GM19324 (cell line): ENCODE results near the gene JMJD8.

Experiments
- ATAC-seq: cut with Tn5 transposase; IDR thresholded peaks from one replicate; pipeline ENCODE4 v1.9.1; 2021; ENCODE audit warnings: mild to moderate bottlenecking, moderate library complexity; ENCODE audit not compliant: unreplicated experiment, low FRiP score

JMJD8 gene

DNA sequence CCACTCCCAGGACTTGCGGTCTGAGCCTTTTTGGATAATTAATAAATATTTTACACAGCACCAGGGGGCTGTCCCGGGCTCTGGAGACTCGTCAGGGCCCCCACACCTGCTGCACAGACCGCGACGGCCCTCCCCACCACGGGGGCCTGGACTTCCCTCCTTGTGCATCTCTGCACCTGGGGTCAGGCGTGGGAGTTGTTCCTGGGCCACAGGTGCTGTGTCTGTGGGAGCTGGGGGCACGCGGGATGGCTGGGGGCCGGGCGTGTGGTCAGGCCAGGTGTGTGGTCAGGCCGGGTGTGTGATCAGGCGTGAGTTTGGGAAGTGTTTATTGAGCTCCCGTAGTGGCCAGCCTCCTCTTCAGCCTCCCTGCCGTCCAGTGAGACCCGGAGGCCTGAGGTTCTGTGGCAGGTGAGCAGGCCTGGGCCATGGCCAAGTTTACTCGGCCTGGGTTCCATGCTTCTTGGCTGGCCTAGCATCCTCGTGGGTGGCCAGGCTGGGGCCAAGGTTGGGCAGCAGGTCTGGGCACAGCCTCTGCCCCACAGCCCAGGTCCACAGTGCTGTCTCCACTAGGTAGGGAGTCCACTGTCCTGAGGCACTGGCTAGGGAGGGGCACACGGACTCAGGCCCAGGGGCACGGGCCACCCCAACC is 5.8 kb downstream of the JMJD8 start:
- ATAC-seq, result no peak

- no peak for ATAC-seq
Observed at GRCh38 chr16:677316-678190, 6.6 kb downstream of the JMJD8 start.

DNA sequence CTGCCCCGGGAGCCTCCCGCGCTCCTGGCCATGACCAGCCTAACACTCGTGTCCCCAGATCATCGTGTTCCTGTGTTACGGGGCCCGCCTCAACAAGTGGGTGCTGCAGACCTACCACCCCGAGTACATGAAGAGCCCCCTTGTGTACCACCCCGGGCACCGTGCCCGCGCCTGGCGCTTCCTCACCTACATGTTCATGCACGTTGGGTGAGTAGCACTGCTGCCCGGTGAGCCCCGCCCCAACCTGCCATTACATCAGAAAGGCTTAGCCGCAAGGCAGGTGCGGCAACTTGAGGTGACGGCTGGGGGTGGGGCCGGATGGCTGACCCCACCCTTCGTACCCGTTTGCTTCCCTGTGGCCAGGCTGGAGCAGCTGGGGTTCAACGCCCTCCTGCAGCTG is 7.2 kb downstream of the JMJD8 start:
- no peak for ATAC-seq

DNA sequence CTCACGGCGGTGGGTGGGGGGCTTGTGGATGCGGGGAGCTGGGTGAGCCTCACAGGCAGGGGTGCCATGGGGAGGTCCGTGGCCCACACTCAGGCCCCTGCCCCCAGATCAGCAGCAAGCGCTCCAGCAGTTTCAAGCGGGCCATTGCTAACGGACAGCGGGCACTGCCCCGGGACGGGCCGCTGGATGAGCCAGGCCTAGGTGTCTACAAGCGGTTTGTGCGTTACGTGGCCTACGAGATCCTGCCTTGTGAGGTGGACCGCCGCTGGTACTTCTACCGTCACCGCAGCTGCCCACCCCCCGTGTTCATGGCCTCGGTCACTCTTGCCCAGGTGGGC is 7.6 kb downstream of the JMJD8 start:
- no peak for ATAC-seq

DNA sequence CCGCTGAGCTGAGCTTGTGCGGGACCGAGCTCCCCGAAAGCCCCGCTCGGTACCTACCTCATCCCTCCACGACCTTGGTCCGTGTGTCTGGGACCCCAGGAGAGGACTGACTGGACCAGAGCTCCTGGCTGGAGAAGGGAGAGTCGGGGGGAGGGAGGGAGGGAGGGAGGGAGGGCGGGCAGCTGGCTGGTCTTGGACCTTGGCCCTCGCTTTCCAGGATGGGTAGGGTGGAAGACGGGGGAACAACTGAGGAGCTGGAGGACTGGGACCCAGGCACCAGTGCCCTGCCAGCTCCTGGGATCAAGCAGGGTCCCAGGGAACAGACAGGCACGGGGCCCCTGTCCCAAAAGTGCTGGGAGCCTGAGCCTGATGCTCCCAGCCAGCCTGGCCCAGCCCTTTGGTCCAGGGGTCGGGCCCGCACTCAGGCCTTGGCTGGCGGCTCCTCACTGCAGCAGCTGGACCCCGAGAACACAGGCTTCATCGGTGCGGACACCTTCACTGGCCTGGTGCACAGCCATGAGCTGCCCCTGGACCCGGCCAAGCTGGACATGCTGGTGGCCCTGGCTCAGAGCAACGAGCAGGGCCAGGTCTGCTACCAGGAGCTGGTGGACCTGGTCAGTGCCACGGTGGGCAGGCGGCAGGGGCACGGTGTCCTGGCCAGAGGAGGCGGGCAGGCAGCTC is 8.1 kb downstream of the JMJD8 start:
- ATAC-seq, result no peak

GRCh38 chr16:674968-675883 is 8.9 kb downstream of the JMJD8 start, which contains the start of gene RHBDL1:
Gene RHBDL1 (plus strand): TSS chr16:675671. CDS start chr16:675791, 120 bp downstream.
- ATAC-seq, result no peak

- no peak for ATAC-seq
Observed at GRCh38 chr16:674214-674881, 9.8 kb downstream of the JMJD8 start.

DNA sequence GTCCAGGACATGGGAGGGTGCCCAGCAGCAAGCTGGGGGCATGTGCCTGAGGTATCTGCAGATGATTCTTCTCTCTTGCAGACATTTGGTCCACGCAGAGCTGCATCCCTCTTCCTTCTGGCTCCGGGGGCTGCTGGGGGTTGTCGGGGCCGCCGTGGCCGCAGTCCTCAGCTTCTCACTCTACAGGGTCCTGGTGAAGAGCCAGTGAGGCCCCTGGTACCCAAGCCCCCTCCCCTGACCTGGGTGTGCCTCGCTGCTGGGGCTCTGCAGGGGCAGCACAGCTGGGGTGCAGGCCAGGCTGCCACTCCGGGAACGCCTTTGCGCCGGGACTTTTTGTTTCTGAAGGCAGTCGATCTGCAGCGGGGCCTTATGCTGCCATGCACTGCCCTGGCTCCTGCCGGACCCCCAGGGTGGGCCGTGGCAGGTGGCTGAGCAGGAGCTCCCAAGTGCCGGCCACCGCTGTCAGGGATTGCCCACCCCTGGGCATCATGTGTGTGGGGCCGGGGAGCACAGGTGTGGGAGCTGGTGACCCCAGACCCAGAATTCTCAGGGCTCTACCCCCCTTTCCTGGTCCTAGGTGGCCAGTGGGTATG is 10.6 kb downstream of the JMJD8 start:
- ATAC-seq, result no peak

DNA sequence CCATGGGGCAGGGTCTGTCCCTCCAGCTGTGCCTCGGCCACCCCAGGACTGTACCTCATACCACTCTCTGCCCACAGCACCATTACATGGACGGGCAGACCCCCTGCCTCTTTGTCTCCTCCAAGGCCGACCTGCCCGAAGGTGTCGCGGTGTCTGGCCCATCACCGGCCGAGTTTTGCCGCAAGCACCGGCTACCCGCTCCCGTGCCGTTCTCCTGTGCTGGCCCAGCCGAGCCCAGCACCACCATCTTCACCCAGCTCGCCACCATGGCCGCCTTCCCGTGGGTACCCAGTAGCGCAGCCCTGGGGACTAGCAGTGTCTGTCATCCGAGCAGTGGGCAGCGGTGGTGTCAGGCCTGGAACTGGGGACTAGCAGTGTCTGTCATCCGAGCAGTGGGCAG is 11.3 kb downstream of the JMJD8 start:
- no peak for ATAC-seq

GRCh38 chr16:672371-672770 is 11.8 kb downstream of the JMJD8 start:
- ATAC-seq, result no peak

DNA sequence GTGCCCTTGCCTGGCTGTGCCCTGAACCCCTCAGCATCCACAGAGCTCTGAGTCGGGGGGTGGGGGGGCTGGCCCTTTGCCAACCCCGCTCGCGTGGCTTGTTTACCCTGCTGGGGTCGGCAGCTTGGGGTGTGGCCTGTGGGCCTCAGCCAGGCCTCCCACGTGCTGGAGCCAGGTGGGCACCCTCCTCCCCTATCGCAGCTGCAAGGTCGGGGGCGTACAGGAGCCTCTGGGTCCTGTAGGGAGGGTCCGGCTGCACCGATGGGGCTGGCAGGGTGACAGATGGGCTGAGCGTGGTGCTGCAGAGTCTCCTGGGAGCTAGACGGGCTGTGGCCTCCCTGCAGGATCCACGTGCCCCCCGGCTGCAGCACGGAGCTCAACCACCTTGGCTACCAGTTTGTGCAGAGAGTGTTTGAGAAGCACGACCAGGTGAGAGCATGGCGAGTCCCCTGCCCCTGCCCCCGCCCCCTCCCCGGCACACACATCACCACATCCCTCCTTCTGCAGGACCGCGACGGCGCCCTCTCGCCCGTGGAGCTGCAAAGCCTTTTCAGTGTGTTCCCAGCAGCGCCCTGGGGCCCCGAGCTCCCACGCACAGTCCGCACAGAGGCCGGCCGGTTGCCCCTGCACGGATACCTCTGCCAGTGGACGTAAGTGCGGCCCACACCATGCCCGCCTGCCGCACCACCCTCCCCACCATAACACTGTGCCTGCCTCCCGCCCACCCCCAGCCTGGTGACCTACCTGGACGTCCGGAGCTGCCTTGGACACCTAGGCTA is 12.6 kb downstream of the JMJD8 start:
- no peak for ATAC-seq

DNA sequence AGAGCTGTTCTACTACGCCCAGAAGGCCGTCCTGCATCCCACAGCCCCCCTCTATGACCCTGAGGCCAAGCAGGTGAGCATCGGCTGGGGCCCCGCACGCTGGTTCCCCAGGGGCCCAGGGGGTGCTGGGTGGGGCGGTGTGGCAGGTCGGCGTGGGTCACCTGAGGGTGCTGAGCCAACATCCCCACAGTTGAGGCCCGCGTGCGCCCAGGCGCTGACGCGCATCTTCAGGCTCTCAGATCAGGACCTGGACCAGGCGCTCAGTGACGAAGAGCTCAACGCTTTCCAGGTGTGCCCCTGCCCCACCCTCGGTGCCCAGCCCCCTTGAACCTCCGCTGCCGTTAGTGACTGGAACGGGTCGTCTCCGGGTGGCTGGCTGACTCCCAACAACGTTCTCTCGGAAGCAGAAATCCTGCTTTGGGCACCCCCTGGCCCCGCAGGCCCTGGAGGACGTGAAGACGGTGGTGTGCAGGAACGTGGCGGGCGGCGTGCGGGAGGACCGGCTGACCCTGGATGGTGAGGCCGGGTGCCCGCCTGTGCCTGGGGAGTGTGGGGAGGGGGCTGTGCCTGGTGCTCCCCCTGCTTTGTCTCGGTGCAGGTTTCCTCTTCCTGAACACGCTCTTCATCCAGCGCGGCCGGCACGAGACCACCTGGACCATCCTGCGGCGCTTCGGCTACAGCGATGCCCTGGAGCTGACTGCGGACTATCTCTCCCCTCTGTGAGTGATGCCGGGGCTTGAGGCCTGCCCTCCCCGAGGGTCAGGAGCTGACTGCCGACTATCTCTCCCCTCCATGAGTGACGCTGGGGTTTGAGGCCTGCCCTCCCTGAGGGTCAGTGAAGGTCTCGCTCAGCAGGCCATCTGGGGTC is 13.4 kb downstream of the JMJD8 start:
- ATAC-seq, result no peak

GRCh38 chr16:669666-670065 is 14.5 kb downstream of the JMJD8 start:
- ATAC-seq, result no peak

- peak; percentile 12 for ATAC-seq
Observed at GRCh38 chr16:668519-669171, 15.5 kb downstream of the JMJD8 start.

GRCh38 chr16:667780-668518 is 16.2 kb downstream of the JMJD8 start, which contains the start of gene RHOT2:
Gene RHOT2 (plus strand): TSS chr16:668132. CDS start chr16:668200, 68 bp downstream.
- peak; percentile 82 for ATAC-seq

GRCh38 chr16:667113-667779 is 16.9 kb downstream of the JMJD8 start:
- no peak for ATAC-seq
